DMS 273 (cell line): Measurements from ENCODE around the gene PTTG1.
"Not testable (repeated sequence)": the region's sequence is repeated elsewhere in the genome, so short reads cannot be mapped to it uniquely, and the experiment has no call there.

Experiments
- DNase-seq: peaks from one replicate; lab custom pipeline; 2025; ENCODE audit not compliant: unreplicated experiment; lab: John Stamatoyannopoulos, UW

The PTTG1 gene

GRCh38 chr5:160420331-160420610 lies 1.4 kb upstream of the PTTG1 start:
- DNase-seq: no peak

- peak; percentile 41 for DNase-seq
These were observed 1.4 kb downstream of the PTTG1 start for GRCh38 chr5:160423099-160423498.

GRCh38 chr5:160427607-160428006 lies 6.0 kb downstream of the PTTG1 start:
- DNase-seq: no peak

GRCh38 chr5:160432196-160432595 lies 10.5 kb downstream of the PTTG1 start:
- no peak for DNase-seq

- no peak for DNase-seq
These were observed 11.1 kb downstream of the PTTG1 start for GRCh38 chr5:160432787-160433186.

- peak; percentile 78 for DNase-seq
These were observed 12.4 kb downstream of the PTTG1 start for GRCh38 chr5:160434022-160434531.

- no peak for DNase-seq
These were observed 13.9 kb downstream of the PTTG1 start for GRCh38 chr5:160435532-160435931.

GRCh38 chr5:160436017-160436416 lies 14.4 kb downstream of the PTTG1 start:
- DNase-seq: no peak

GRCh38 chr5:160436661-160437060 lies 15.0 kb downstream of the PTTG1 start:
- not testable (repeated sequence) for DNase-seq

GRCh38 chr5:160437271-160437670 lies 15.6 kb downstream of the PTTG1 start:
- DNase-seq: no peak

- DNase-seq: peak; percentile 84
These were observed 16.9 kb downstream of the PTTG1 start for GRCh38 chr5:160438316-160439204.

- peak; percentile 92 for DNase-seq
These were observed 17.5 kb downstream of the PTTG1 start for GRCh38 chr5:160439205-160439600.

GRCh38 chr5:160441311-160441781 lies 19.7 kb downstream of the PTTG1 start:
- DNase-seq: no peak

GRCh38 chr5:160442824-160443431 lies 21.3 kb downstream of the PTTG1 start:
- no peak for DNase-seq

GRCh38 chr5:160444407-160444806 lies 22.8 kb downstream of the PTTG1 start:
- no peak for DNase-seq

GRCh38 chr5:160445132-160445531 lies 23.5 kb downstream of the PTTG1 start:
- no peak for DNase-seq

GRCh38 chr5:160445751-160446150 lies 24.1 kb downstream of the PTTG1 start:
- DNase-seq: no peak

GRCh38 chr5:160448886-160449285 lies 27.2 kb downstream of the PTTG1 start:
- no peak for DNase-seq

- no peak for DNase-seq
These were observed 27.8 kb downstream of the PTTG1 start for GRCh38 chr5:160449458-160449857.

- DNase-seq: no peak
These were observed 28.7 kb downstream of the PTTG1 start for GRCh38 chr5:160450164-160450932.

- DNase-seq: no peak
These were observed 29.6 kb downstream of the PTTG1 start for GRCh38 chr5:160451281-160451680.

GRCh38 chr5:160452036-160452435 lies 30.4 kb downstream of the PTTG1 start:
- no peak for DNase-seq
